ENCODE measurements around the gene P2RX1. TPM values are rescaled to one million over a fixed set of nuclear protein-coding genes. Genes with fewer than 3 reads are reported as not detected.
"Not testable (repeated sequence)": the region's sequence is repeated elsewhere in the genome, so short reads cannot be mapped to it uniquely, and the experiment has no call there.

P2RX1 gene
- total RNA-seq, 1 donor from 2014 or later = 6.8 TPM

DNA sequence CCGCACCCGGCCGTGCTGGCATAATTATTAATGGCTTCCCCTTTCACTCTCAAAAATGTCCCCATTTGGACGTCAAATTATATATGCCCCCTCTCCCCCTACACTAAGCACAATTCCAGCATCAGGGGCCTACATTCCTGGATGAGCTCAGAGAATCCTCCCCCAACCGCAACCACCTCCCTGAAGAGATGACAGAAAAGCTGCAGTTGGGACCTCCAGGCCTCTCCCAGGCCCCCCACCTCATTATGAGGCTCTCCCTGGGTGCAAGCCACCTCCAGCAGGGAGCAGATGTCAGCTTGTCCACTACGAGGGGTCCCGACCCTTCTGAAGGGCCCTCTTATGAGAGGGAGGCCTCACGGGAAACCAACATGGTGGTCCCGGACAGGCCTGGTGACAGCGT lies 51.7 kb downstream of the P2RX1 start:
- Histone ChIP-seq H3K9me3 (no peaks in the 10 kb centered on the region), H3K27ac (no peak overlapping the region), H3K4me3 (no peak overlapping the region), H3K4me1 (peaks cover 7% of the 10 kb centered on the region), H3K36me3 (peaks cover 12% of the 10 kb centered on the region), H3K27me3 (no peaks in the 10 kb centered on the region)
- ATAC-seq = no peak
- no peak for DNase-seq
- TF ChIP-seq, protein P1, sequence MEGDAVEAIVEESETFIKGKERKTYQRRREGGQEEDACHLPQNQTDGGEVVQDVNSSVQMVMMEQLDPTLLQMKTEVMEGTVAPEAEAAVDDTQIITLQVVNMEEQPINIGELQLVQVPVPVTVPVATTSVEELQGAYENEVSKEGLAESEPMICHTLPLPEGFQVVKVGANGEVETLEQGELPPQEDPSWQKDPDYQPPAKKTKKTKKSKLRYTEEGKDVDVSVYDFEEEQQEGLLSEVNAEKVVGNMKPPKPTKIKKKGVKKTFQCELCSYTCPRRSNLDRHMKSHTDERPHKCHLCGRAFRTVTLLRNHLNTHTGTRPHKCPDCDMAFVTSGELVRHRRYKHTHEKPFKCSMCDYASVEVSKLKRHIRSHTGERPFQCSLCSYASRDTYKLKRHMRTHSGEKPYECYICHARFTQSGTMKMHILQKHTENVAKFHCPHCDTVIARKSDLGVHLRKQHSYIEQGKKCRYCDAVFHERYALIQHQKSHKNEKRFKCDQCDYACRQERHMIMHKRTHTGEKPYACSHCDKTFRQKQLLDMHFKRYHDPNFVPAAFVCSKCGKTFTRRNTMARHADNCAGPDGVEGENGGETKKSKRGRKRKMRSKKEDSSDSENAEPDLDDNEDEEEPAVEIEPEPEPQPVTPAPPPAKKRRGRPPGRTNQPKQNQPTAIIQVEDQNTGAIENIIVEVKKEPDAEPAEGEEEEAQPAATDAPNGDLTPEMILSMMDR (IDR thresholded peaks at IDR 0.05) = no peak
- intact Hi-C loops (cut with DNase I) = no loop called here

DNA sequence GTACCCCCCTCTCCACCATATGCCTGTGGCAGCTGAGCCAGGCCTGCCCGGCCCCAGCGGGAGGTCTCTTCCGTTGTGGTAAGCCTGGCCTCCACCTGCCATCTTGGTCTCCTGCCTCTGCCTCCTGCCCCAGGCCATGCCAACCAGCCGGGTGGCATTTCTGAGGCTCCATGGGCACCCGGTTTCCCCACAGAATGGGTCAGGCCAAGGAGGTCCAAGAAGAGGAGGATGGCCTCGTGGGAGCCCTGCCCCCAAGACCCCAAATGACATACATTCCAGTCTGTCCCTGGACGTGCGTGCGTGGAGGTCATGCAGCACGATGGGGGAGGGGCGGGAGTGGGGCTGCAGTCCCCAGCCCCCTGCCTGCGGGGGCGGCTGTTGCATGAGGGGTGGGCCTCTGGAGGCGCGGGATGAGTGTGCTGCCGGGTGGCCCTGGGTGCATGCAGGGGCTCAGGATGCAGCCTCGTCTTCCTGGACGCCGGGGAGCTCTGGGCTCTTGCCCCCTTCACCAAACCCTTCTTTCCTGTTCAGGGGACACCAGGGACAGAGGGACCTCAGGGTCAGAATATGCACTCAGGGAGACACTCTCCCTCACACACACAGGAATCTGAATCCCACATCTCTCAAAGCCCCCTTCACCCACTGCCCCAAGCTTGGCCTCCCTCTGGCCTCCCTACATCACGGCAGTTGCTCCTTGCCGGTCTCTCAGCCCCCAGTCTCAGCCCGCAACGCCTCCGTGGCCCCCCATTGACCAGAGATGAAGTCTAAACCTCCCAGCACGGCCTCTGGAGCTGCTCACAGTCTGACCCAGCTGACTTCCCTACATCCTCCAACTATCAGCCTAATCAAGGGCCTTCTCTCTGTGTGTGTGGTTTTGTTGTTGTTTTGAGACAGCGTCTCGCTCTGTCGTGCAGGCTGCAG lies 54.2 kb downstream of the P2RX1 start:
- Histone ChIP-seq H3K4me3 (no peak overlapping the region), H3K27ac (no peak overlapping the region), H3K36me3 (peaks cover 12% of the 10 kb centered on the region), H3K27me3 (no peaks in the 10 kb centered on the region), H3K9me3 (no peaks in the 10 kb centered on the region), H3K4me1 (peaks cover 7% of the 10 kb centered on the region)
- intact Hi-C loops (cut with DNase I) = no loop called here
- DNase-seq (no peak), ATAC-seq (no peak)
- TF ChIP-seq, protein P1 (IDR thresholded peaks at IDR 0.05) = no peak

DNA sequence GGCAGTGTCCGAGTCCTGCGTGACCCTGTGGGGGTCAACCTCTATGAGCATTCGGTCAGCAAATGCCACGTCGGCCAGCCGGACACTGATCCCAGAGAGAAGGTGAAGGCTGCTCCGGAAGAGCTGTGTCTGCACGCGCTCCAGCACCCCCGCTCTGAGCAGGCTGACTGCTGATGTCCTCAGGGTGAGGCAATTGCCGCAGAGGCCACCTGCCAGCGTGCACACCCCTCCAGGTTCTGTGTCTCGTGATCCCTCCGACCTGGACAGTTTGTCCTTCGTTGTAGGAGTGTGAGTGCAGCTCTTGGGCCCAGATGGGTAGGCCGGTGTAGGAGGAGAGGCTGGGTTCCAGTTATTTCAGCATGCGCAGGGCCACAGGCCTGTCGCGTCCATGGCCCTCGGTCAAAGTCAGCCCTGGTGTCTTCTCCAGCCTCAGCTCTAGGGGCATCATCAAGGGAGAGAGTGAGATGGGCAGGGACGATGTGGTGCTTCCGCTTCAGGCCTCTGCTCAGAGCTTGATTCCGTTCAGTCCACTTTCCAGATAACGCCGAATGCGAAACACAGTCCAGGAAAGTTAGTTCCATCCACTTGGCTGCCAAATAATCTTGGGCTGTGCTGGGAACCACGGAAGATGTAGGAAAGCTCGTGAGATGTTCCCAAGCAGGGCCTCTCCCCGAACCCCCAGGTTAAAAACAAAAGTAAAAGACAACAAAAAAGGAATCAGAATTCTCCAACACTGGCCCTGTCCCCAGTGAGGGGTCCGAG lies 55.1 kb downstream of the P2RX1 start:
- H3K4me3 ChIP-seq = no peak overlapping the region
- H3K9me3 ChIP-seq = no peaks in the 10 kb centered on the region
- TF ChIP-seq, protein P1 (IDR thresholded peaks at IDR 0.05) = no peak
- H3K36me3 ChIP-seq = peaks cover 12% of the 10 kb centered on the region
- H3K4me1 ChIP-seq = peaks cover 7% of the 10 kb centered on the region
- no peaks in the 10 kb centered on the region for H3K27me3 ChIP-seq
- no peak for DNase-seq
- no peak for ATAC-seq
- intact Hi-C loops (cut with DNase I) = no loop called here
- H3K27ac ChIP-seq = no peak overlapping the region

GRCh38 chr17:3859940-3860339 lies 56.3 kb downstream of the P2RX1 start:
- no peak overlapping the region for H3K27ac ChIP-seq
- TF ChIP-seq, protein P1 (IDR thresholded peaks at IDR 0.05) = no peak
- DNase-seq (no peak), ATAC-seq (no peak)
- H3K4me3 ChIP-seq = no peak overlapping the region
- peaks cover under 1% of the 10 kb centered on the region for H3K4me1 ChIP-seq
- H3K9me3 ChIP-seq = no peaks in the 10 kb centered on the region
- intact Hi-C loops (cut with DNase I) = no loop called here
- peaks cover 12% of the 10 kb centered on the region for H3K36me3 ChIP-seq
- no peaks in the 10 kb centered on the region for H3K27me3 ChIP-seq

GRCh38 chr17:3857261-3858105 lies 58.8 kb downstream of the P2RX1 start:
- Histone ChIP-seq H3K9me3 (no peaks in the 10 kb centered on the region), H3K27me3 (no peaks in the 10 kb centered on the region), H3K4me1 (no peaks in the 10 kb centered on the region), H3K4me3 (no peak overlapping the region), H3K36me3 (peaks cover 12% of the 10 kb centered on the region), H3K27ac (no peak overlapping the region)
- ATAC-seq (peak; percentile 15), DNase-seq (no peak)
- TF ChIP-seq, protein P1 (IDR thresholded peaks at IDR 0.05) = no peak
- intact Hi-C loops (cut with DNase I) = no loop called here

DNA sequence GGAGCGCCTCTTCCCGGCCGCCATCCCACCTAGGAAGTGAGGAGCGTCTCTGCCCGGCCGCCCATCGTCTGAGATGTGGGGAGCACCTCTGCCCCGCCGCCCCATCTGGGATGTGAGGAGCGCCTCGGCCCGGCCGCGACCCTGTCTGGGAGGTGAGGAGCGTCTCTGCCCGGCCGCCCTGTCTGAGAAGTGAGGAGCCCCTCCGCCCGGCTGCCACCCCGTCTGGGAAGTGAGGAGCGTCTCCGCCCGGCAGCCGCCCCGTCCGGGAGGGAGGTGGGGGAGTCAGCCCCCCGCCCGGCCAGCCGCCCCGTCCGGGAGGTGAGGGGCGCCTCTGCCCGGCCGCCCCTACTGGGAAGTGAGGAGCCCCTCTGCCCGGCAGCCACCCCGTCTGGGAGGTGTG lies 62.1 kb downstream of the P2RX1 start:
- H3K36me3 ChIP-seq; H3K4me3 ChIP-seq; H3K27ac ChIP-seq; H3K27me3 ChIP-seq; ATAC-seq; H3K9me3 ChIP-seq; H3K4me1 ChIP-seq; intact Hi-C loops (cut with DNase I); DNase-seq: not testable (repeated sequence)
